Heart right ventricle (tissue), 16 donors: ENCODE results near the gene SLC29A3. TPM values are rescaled to one million over a fixed set of nuclear protein-coding genes. Genes with fewer than 3 reads are reported as not detected.

Experiments
- ATAC-seq, 8 donors: fragments of 200-7000 bp; cut with Tn5 transposase; one replicate each; pipeline ENCODE4 v1.9.1; 2020; ENCODE audit warnings: mild to moderate bottlenecking in 8 of 8, moderate library complexity in 8 of 8, moderate number of reproducible peaks in 1 of 8
- DNase-seq, 2 donors: peaks; one replicate each; pipeline ENCODE4 v3.0.0-alpha.2; 2020
- H3K27ac ChIP-seq, 10 donors: fragments of 200-600 bp; sonication (generic) in 2 of 10; one replicate each; pipeline versions ENCODE4 v1.5.0 to v1.8.0; 2020 to 2022; ENCODE audit warnings: mild to moderate bottlenecking in 3 of 10
- H3K27me3 ChIP-seq, 7 donors: fragments of 200-600 bp; one replicate each; pipeline ENCODE4 v1.8.0; 2021 to 2022; ENCODE audit warnings: mild to moderate bottlenecking in 2 of 7
- H3K36me3 ChIP-seq, 9 donors: fragments of 200-600 bp; sonication (generic) in 1 of 9; one replicate each; pipeline versions ENCODE4 v1.5.0 to v1.8.0; 2020 to 2022; ENCODE audit warnings: mild to moderate bottlenecking in 2 of 9
- H3K4me1 ChIP-seq, 9 donors: fragments of 200-600 bp; sonication (generic) in 1 of 9; one replicate each; pipeline versions ENCODE4 v1.5.0 to v1.8.0; 2020 to 2022; ENCODE audit warnings: mild to moderate bottlenecking in 4 of 9
- H3K4me3 ChIP-seq, 10 donors: fragments of 200-600 bp; sonication (generic) in 2 of 10; one replicate each; pipeline versions ENCODE4 v1.5.0 to v1.8.0; 2020 to 2022; ENCODE audit warnings: mild to moderate bottlenecking in 7 of 10, moderate library complexity in 2 of 10
- H3K9me3 ChIP-seq, 11 donors: fragments of 200-600 bp in 10 of 11; sonication (generic) in 2 of 11; one replicate each; pipeline versions ENCODE4 v1.5.0 to v1.8.0; 2013 to 2022; ENCODE audit warnings: mild to moderate bottlenecking in 2 of 11, control low read depth in 1 of 11, moderate library complexity in 1 of 11
- CTCF ChIP-seq, 9 donors: fragments of 200-600 bp; sonication (generic) in 2 of 9; IDR thresholded peaks; one replicate each; pipeline versions ENCODE4 v1.5.0 to v1.8.0; 2021 to 2022; ENCODE audit warnings: antibody characterized with exemption in 9 of 9, mild to moderate bottlenecking in 5 of 9, moderate library complexity in 1 of 9
- WGBS, 2 donors: extraction: QIAGEN DNeasy Blood & Tissue Kit; methylation state at CpG; one replicate each; pipeline ENCODE4 v1.1.7; 2013; ENCODE audit warnings: inconsistent platforms in 1 of 2; 5-methylcytosine and 5-hydroxymethylcytosine counted together
- intact Hi-C, 10 donors: fragments of 100-400 bp; cut with DNase I; formaldehyde crosslinking; loops; one replicate each; pipeline versions ENCODE4 v1.11.1 to v1.14.2; 2022
- polyA plus RNA-seq, 2 donors: library from polyadenylated mRNA; stranded (reverse); fragments of 200-250 nt; gene quantifications; one replicate each; pipeline ENCODE4 v1.2.3, GENCODE V29; 2013
- total RNA-seq, 10 donors: library from RNA; stranded (reverse); fragmentation: NEBNext Ultra II Directional in 3 of 10; extraction: Animal tissue kit (Norgen Biotek cat#: 25700) in 3 of 10; gene quantifications; one replicate each; pipeline versions ENCODE4 v1.2.1 to v1.2.4, GENCODE V29; 2021 to 2023
- donor health status: Arrhythmogenic right ventricular cardiomyopathy.
- donor health status: ischemic (EF 13 %, LVEDD 7.1; RV severe dilation, severe dysfunction).
- donor health status: healthy with polysubstance abuse.
- donor health status: DM: no; HTN: yes; CAD: no.
- donor health status: DM: no; HTN: no; CAD: no.
- donor health status: ischemic (EF 25% LVEDD 6.9; RV normal size, moderate dysfunction).
- donor health status: ischemic (EF 25% LVEDD 5.7; RV mildly dilated, moderate dysfunction).
- donor health status: healthy.
- donor health status: DM: yes; HTN: yes; CAD: no.
- donor health status: Ischemic cardiomyopathy.
- donor health status: ischemic (EF 35%, LVEDD 5.7; RV mildly dilated, moderate dysfunction).
- donor health status: nonischemic (EF 11% LVEDD 7.7; RV severe dilation, severe dysfunction).
- donor health status: DM: yes; HTN: yes; CAD: no.
- donor health status: PGD.
- donor health status: ischemic (EF 29% LVEDD 5.4; RV normal size, mild dysfunction).
- donor health status: nonischemic (EF 23%, LVEDD 6.1; RV moderate dilation, normal function).

The SLC29A3 gene
- total and polyA plus RNA-seq, 12 donors: 0.89 to 3.5 (median 1.2) TPM

GRCh38 chr10:71284544-71285179 lies 34.4 kb upstream of the SLC29A3 start:
- DNase-seq (no peak), ATAC-seq (peak in 1 of 8 donors; percentile 7)
- Histone ChIP-seq H3K9me3 (no peaks in the 10 kb centered on the region), H3K4me3 (no peak overlapping the region), H3K27me3 (no peaks in the 10 kb centered on the region), H3K36me3 (peaks cover 0 to 100% (median 18%) of the 10 kb centered on the region in 9 donors), H3K4me1 (peaks cover 0 to 12% (median 0%) of the 10 kb centered on the region in 9 donors), H3K27ac (no peak overlapping the region)
- WGBS, 2 donors: 91 to 92% methylated on average over 19 of the region's 19 CpGs
- intact Hi-C loops: loop anchor here (1.0 to 10.0 kb wide), 11 partner anchors 70 to 382 kb away; no protein-coding TSS in a partner anchor
- no peak for TF ChIP-seq CTCF (IDR thresholded peaks at IDR 0.05)

GRCh38 chr10:71285180-71285545 lies 33.9 kb upstream of the SLC29A3 start:
- Histone ChIP-seq H3K27ac (no peak overlapping the region), H3K4me3 (no peak overlapping the region), H3K27me3 (no peaks in the 10 kb centered on the region), H3K36me3 (peaks cover 0 to 99% (median 18%) of the 10 kb centered on the region in 9 donors), H3K9me3 (no peaks in the 10 kb centered on the region), H3K4me1 (peaks cover 0 to 15% (median 4%) of the 10 kb centered on the region in 9 donors)
- intact Hi-C loops: loop anchor here in 7 of 10 donors (1.0 to 10.0 kb wide), 11 partner anchors 70 to 383 kb away; no protein-coding TSS in a partner anchor
- WGBS, 2 donors: 63 to 71% methylated on average over 11 of the region's 11 CpGs
- TF ChIP-seq CTCF (IDR thresholded peaks at IDR 0.05): peak; percentile 68 to 89 (median 78)
- no peak for DNase-seq
- peak; percentile 47 to 74 (median 64) for ATAC-seq

- WGBS, 2 donors: 81 to 86% methylated on average over 4 of the region's 4 CpGs
- H3K4me1 ChIP-seq: peaks cover 0 to 19% (median 6%) of the 10 kb centered on the region in 9 donors
- H3K27me3 ChIP-seq: no peaks in the 10 kb centered on the region
- no peak overlapping the region for H3K27ac ChIP-seq
- TF ChIP-seq CTCF (IDR thresholded peaks at IDR 0.05): no peak
- DNase-seq: no peak
- H3K9me3 ChIP-seq: no peaks in the 10 kb centered on the region
- H3K36me3 ChIP-seq: peaks cover 0 to 99% (median 18%) of the 10 kb centered on the region in 9 donors
- intact Hi-C loops: loop anchor here in 7 of 10 donors (1.0 to 10.0 kb wide), 11 partner anchors 71 to 384 kb away; no protein-coding TSS in a partner anchor
- H3K4me3 ChIP-seq: no peak overlapping the region
- no peak for ATAC-seq
These were observed 33.1 kb upstream of the SLC29A3 start for GRCh38 chr10:71285986-71286385.

- Histone ChIP-seq H3K27ac (no peak overlapping the region), H3K36me3 (peaks cover 0 to 99% (median 23%) of the 10 kb centered on the region in 9 donors), H3K4me3 (no peak overlapping the region), H3K4me1 (peaks cover 0 to 19% (median 6%) of the 10 kb centered on the region in 9 donors), H3K27me3 (no peaks in the 10 kb centered on the region), H3K9me3 (no peaks in the 10 kb centered on the region)
- no peak for TF ChIP-seq CTCF (IDR thresholded peaks at IDR 0.05)
- intact Hi-C loops: loop anchor here in 6 of 10 donors (5.0 to 10.0 kb wide), 5 partner anchors 79 to 384 kb away; no protein-coding TSS in a partner anchor
- DNase-seq: no peak
- no peak for ATAC-seq
- 89 to 94% methylated on average over 17 of the region's 17 CpGs for WGBS, 2 donors
These were observed 32.4 kb upstream of the SLC29A3 start for GRCh38 chr10:71286521-71287294.
